Cardiac fibroblast (primary cell): ENCODE measurements around the gene WNT8B.

ENCODE experiments used
- DNase-seq, 2 donors: peaks; one replicate each; pipeline versions ENCODE4 v3.0.0 to v3.0.0-alpha.2; 2010; ENCODE audit warnings: low read depth in 2 of 2
- H3K4me3 ChIP-seq, 2 donors: replicated peaks in 1 of 2; 1 replicate in 1 of 2; 2 replicates in 1 of 2; pipeline ENCODE4 v1.5.1; 2011; ENCODE audit warnings: low read depth in 2 of 2, low read length in 2 of 2, mild to moderate bottlenecking in 2 of 2, moderate library complexity in 1 of 2
- TF ChIP-seq, protein P1 (sequence below): IDR thresholded peaks from one replicate; pipeline ENCODE4 v1.5.1; 2011; ENCODE audit warnings: low read depth, mild to moderate bottlenecking, low read length, inconsistent platforms

The WNT8B gene

DNA sequence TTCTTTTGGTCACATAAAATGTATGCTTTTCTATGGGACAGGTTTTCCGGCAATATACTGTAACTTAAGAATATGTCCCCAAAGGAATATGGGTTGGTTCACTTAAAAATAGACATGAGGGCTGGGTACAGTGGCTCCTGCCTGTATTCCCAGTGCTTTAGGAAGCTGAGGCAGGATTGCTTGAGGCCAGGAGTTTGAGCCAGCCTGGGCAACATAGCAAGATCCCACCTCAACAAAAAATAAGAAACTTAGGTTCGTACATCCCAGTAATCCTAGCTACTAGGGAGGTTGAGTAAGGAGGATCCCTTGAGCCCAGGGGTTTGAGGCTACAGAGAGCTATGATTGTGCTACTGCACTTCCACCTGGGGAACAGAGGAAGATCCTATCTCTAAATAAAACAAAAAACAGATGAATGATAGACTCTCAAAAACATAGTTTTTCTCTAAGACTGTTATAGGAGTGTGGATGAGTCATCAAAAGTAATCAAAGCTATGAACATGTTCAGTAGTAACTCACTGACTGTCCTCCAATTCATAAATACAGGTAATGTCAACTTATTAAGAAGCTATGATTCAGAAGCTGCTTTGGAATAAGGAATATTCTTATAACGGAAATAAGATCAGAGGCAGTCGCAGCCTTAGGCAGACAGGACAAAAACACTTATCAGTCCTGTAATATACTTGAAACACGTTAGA is 59.4 kb downstream of the WNT8B start:
- peak in 1 of 2 donors; percentile 23 for DNase-seq
- TF ChIP-seq, protein P1, sequence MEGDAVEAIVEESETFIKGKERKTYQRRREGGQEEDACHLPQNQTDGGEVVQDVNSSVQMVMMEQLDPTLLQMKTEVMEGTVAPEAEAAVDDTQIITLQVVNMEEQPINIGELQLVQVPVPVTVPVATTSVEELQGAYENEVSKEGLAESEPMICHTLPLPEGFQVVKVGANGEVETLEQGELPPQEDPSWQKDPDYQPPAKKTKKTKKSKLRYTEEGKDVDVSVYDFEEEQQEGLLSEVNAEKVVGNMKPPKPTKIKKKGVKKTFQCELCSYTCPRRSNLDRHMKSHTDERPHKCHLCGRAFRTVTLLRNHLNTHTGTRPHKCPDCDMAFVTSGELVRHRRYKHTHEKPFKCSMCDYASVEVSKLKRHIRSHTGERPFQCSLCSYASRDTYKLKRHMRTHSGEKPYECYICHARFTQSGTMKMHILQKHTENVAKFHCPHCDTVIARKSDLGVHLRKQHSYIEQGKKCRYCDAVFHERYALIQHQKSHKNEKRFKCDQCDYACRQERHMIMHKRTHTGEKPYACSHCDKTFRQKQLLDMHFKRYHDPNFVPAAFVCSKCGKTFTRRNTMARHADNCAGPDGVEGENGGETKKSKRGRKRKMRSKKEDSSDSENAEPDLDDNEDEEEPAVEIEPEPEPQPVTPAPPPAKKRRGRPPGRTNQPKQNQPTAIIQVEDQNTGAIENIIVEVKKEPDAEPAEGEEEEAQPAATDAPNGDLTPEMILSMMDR: no peak
- H3K4me3 ChIP-seq: no peak overlapping the region

DNA sequence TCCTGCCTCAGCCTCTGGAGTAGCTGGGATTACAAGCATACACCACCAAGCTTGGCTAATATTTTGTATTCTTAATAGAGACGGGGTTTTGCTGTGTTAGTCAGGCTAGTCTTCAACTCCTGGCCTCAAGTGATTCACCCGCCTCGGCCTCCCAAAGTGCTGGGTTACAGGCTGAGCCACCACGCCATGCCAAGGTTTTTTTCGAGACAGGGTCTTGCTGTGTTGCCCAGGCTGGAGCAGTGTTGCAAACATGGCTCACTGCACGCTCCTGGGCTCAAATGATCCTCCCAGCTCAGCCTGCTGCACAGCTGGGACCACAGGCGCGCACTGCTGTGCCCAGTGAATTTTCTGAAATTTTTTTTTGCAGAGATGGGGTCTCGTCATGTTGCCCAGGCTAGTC is 60.1 kb downstream of the WNT8B start:
- peak in 1 of 2 donors; percentile 46 for DNase-seq
- TF ChIP-seq, protein P1: no peak
- no peak overlapping the region for H3K4me3 ChIP-seq

DNA sequence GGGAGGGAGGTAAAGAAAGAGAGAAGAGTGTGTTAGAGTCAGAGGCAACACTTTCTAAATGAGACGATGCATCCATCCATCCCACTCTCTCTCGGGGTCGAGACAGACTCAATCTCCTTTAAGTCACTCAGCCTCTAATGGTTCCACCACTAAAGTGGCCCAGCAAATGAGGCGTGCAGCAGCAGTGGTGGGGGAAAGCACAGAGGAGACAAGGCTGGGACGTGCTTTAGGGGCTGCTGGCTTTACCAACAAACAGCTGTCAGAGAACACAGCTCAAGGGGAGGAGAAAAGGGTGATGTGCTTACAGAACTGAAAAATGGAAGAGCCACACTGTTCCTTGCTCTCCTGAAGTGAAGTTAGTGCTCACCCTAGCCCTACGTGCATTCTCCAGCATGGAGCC is 61.4 kb downstream of the WNT8B start:
- TF ChIP-seq, protein P1: no peak
- H3K4me3 ChIP-seq: no peak overlapping the region
- no peak for DNase-seq

DNA sequence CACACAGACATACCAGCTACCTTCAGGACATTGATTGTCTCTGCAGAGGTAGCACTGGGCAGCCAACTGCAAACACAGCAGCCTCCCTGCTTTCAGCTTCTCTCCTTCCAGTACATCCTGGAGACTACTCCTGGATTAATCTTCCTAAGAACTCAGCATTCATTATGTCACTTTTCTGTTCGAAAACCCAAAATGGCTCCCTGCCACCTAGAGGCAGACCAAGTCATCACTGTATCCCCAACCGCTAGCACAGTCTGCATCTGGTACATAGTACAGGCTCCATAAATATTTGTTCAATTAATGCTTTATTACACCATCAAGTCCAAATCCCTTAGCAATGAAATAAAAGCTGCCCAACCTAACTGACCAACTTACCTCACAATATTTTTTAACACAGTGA is 61.8 kb downstream of the WNT8B start:
- no peak for DNase-seq
- no peak overlapping the region for H3K4me3 ChIP-seq
- TF ChIP-seq, protein P1: peak; percentile 3

DNA sequence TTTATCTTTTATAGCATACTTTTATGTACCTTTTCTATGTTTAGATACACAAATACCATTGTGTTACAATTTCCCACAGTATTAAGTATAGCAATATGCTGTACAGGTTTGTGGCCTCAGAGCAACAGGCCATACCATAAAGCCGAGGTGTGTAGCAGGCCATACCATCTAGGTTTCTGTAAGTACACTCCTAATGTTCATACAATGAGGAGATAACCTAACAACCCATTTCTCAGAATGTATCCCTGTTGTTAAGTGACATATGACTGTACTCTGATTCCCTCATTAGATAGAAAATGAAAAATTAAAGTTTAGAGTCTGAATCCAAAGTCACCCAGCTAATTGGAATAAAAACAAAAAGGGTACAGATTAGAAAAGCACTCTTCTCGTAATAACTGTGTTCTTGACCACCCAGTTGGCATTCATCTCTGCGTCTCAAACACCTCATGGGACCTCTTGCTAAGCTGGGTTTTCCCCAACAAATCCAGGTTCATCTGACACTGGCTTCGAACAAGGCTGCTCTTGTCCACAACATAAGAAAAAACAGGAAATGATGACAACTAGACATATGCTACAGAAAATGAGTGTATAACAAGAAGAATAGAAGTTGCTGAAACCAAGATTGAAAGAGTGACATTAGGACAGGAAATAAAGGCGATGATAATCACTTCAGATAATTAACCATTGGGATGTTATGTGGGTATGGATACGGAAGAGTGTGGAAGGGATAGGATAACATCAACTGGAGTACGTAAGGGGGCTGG is 65.5 kb downstream of the WNT8B start:
- H3K4me3 ChIP-seq: peak overlapping the region; percentile 98 to 99
- TF ChIP-seq, protein P1: no peak
- peak in 1 of 2 donors; percentile 52 for DNase-seq

DNA sequence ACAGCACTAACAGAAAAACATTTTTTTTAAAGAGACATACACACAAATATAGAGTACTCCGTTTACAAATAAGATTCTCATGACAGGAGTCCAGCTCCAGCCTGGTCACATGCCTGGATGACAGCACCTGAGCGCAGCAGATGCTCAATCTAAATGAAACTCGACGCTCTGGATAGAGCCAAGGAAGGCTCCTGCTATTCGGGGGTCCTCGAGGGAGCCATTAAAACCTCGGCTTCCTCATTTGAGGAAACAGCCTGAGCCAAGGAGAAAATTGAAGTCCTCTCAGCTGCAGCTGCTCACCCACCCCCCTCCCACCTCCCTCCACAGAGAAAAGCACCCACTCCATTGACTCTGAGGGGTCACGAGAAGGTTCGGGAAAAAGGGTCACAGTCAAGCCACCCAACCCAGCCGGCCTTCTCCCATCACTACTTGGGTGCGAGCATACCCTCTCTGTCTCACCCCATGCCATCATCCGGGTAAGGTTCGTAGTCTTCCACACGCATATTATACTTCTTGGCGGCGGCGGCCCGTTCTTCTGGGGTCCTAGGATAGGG is 66.2 kb downstream of the WNT8B start:
- no peak for DNase-seq
- TF ChIP-seq, protein P1: no peak
- peak overlapping the region; percentile 98 to 99 for H3K4me3 ChIP-seq
